WERI-Rb-1 (cell line): ENCODE results near the gene TSPAN2.

Source experiments
- DNase-seq: peaks from one replicate; pipeline ENCODE4 v3.0.0-alpha.2; 2020
- H3K27ac ChIP-seq: fragments of 250-450 bp; sonication (Bioruptor Pico); 2 replicates; pipeline ENCODE4 v1.5.1; 2020; ENCODE audit warnings: mild to moderate bottlenecking, moderate library complexity
- H3K27me3 ChIP-seq: fragments of 250-450 bp; sonication (Bioruptor Pico); 2 replicates; pipeline ENCODE4 v1.5.1; 2021; ENCODE audit warnings: mild to moderate bottlenecking, low read depth, moderate library complexity; ENCODE audit not compliant: insufficient read depth, severe bottlenecking
- H3K36me3 ChIP-seq: fragments of 250-450 bp; sonication (Bioruptor Pico); 2 replicates; pipeline ENCODE4 v1.5.1; 2020; ENCODE audit warnings: mild to moderate bottlenecking, moderate library complexity
- H3K4me3 ChIP-seq: 2 replicates; pipeline ENCODE4 v1.5.1; 2011; ENCODE audit warnings: low read depth, mild to moderate bottlenecking, control low read depth, low read length
- H3K9me3 ChIP-seq: fragments of 250-450 bp; sonication (Bioruptor Pico); 2 replicates; pipeline ENCODE4 v1.5.1; 2021; ENCODE audit warnings: mild to moderate bottlenecking, moderate library complexity; ENCODE audit not compliant: severe bottlenecking
- CTCF ChIP-seq: IDR thresholded peaks from 2 replicates; pipeline ENCODE4 v1.5.1; 2011; ENCODE audit warnings: low read depth, mild to moderate bottlenecking, control low read depth, inconsistent platforms, low read length

The TSPAN2 gene

GRCh38 chr1:115065021-115065420 is 24.3 kb downstream of the TSPAN2 start:
- DNase-seq: no peak
- no peaks in the 10 kb centered on the region for H3K36me3 ChIP-seq

GRCh38 chr1:115064461-115064860 is 24.8 kb downstream of the TSPAN2 start:
- Histone ChIP-seq H3K4me3 (no peak overlapping the region), H3K27me3 (no peaks in the 10 kb centered on the region), H3K27ac (no peak overlapping the region), H3K9me3 (no peaks in the 10 kb centered on the region), H3K36me3 (no peaks in the 10 kb centered on the region)
- TF ChIP-seq CTCF: no peak
- no peak for DNase-seq

More at GRCh38 chr1:115065021-115065420, 24.3 kb downstream of the TSPAN2 start:
- Histone ChIP-seq H3K27me3 (no peaks in the 10 kb centered on the region), H3K9me3 (no peaks in the 10 kb centered on the region), H3K4me3 (no peak overlapping the region), H3K27ac (no peak overlapping the region)
- no peak for TF ChIP-seq CTCF

GRCh38 chr1:115063228-115063901 is 25.9 kb downstream of the TSPAN2 start:
- no peak for DNase-seq
- Histone ChIP-seq H3K36me3 (no peaks in the 10 kb centered on the region), H3K4me3 (no peak overlapping the region), H3K27me3 (no peaks in the 10 kb centered on the region), H3K27ac (no peak overlapping the region), H3K9me3 (no peaks in the 10 kb centered on the region)
- TF ChIP-seq CTCF: no peak

DNA sequence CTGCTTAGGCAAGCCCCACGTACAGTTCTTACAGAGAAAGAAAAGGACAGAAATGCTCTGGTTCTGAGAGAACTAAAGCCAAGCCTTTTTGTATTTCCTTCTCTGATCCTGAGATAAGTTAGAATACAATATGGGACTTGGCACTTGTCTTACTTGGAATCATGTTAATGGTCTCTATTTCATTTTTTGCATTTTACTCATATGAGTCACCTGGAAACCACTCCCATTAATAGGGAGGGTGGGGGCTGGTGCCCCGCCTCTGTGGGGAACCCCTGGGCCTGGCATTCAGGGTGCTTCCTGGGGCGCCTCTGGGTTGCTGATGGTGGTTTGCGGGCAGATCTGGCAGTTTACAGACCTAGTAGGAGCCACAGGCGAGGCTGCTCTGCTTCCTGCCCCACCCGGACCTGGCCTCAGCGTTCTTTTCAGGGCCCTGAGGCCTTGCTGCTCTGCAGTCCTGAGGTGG is 26.7 kb downstream of the TSPAN2 start:
- DNase-seq: no peak
- Histone ChIP-seq H3K27me3 (no peaks in the 10 kb centered on the region), H3K27ac (no peak overlapping the region), H3K36me3 (no peaks in the 10 kb centered on the region), H3K9me3 (no peaks in the 10 kb centered on the region), H3K4me3 (no peak overlapping the region)
- no peak for TF ChIP-seq CTCF

GRCh38 chr1:115060501-115060900 is 28.8 kb downstream of the TSPAN2 start:
- H3K27me3 ChIP-seq: no peaks in the 10 kb centered on the region
- no peak overlapping the region for H3K4me3 ChIP-seq
- no peaks in the 10 kb centered on the region for H3K36me3 ChIP-seq
- DNase-seq: no peak
- no peak for TF ChIP-seq CTCF
- H3K9me3 ChIP-seq: no peaks in the 10 kb centered on the region
- no peak overlapping the region for H3K27ac ChIP-seq

DNA sequence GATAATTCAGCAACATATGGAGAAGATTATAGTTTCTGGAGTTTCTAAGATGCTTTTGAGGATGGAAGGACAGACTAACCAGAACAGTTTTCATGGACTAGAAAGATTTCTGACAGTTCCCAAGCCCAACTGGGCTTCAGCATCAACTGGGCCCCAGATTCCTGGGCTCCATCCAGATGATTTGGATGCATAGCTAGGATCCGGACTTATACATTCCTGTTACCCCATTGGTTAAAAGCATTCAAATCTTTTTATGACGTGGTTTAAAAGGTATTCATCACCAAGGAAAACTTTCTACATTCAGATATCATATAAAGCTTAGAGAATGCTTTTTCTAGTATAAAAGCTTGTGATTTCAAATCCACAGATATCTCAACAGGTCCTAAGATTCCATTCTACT is 30.0 kb downstream of the TSPAN2 start:
- TF ChIP-seq CTCF: no peak
- DNase-seq: no peak
- no peaks in the 10 kb centered on the region for H3K36me3 ChIP-seq
- no peaks in the 10 kb centered on the region for H3K9me3 ChIP-seq
- no peaks in the 10 kb centered on the region for H3K27me3 ChIP-seq
- H3K4me3 ChIP-seq: no peak overlapping the region
- H3K27ac ChIP-seq: no peak overlapping the region
